HepG2 (cell line): ENCODE data around the gene RERE.

ENCODE experiments used
- ASH2L ChIP-seq: fragments of 300-600, 200-600 bp; sonication (generic); IDR thresholded peaks from 2 replicates; pipeline ENCODE4 v1.7.0; 2017; ENCODE audit warnings: low read depth, mild to moderate bottlenecking, moderate library complexity, mixed read lengths, low read length; ENCODE audit not compliant: insufficient read length
- FOSL1 ChIP-seq: sonication (generic); formaldehyde crosslinking; IDR thresholded peaks from 2 replicates; pipeline ENCODE4 v1.9.0; 2021; ENCODE audit warnings: missing genetic modification reagents, borderline replicate concordance
- KDM1A ChIP-seq: IDR thresholded peaks from 2 replicates; pipeline ENCODE4 v1.6.1; 2016; ENCODE audit warnings: missing compliant biosample characterization
- RFX5 ChIP-seq: IDR thresholded peaks from 2 replicates; pipeline ENCODE4 v1.6.1; 2011; ENCODE audit warnings: low read depth, low read length, improper control_type of control experiment
- U2AF1 ChIP-seq: fragments of 200-400 bp; formaldehyde crosslinking; optimal IDR thresholded peaks from 2 replicates; pipeline ENCODE3; 2017; ENCODE audit warnings: mild to moderate bottlenecking, low read depth, low read length
- ZNF10 ChIP-seq: sonication (generic); formaldehyde crosslinking; IDR thresholded peaks from 2 replicates; pipeline ENCODE4 v1.4.0; 2020; ENCODE audit warnings: mild to moderate bottlenecking, low read depth, missing genetic modification reagents, borderline replicate concordance
- ZNF441 ChIP-seq: sonication (generic); formaldehyde crosslinking; IDR thresholded peaks from 2 replicates; pipeline ENCODE4 v1.7.0; 2021; ENCODE audit warnings: missing genetic modification reagents, borderline replicate concordance
- TF ChIP-seq, protein P1 (sequence below), 2 experiments: IDR thresholded peaks; 2 replicates each; pipeline ENCODE4 v1.6.1; 2011 to 2012; ENCODE audit warnings: low read length in 2 of 2, borderline replicate concordance in 1 of 2, low read depth in 1 of 2, mild to moderate bottlenecking in 1 of 2, moderate library complexity in 1 of 2
- TF ChIP-seq, protein P2 (sequence below): sonication (generic); formaldehyde crosslinking; IDR thresholded peaks from 2 replicates; pipeline ENCODE4 v1.5.0; 2020; ENCODE audit warnings: mild to moderate bottlenecking, missing genetic modification reagents, moderate library complexity
- TF ChIP-seq, protein P3 (sequence below): sonication (generic); formaldehyde crosslinking; IDR thresholded peaks from 2 replicates; pipeline ENCODE4 v1.5.0; 2020; ENCODE audit warnings: mild to moderate bottlenecking, missing genetic modification reagents
- TF ChIP-seq, protein P4 (sequence below): sonication (generic); formaldehyde crosslinking; IDR thresholded peaks from 2 replicates; pipeline ENCODE4 v1.5.0; 2020; ENCODE audit warnings: missing genetic modification reagents

DNA sequence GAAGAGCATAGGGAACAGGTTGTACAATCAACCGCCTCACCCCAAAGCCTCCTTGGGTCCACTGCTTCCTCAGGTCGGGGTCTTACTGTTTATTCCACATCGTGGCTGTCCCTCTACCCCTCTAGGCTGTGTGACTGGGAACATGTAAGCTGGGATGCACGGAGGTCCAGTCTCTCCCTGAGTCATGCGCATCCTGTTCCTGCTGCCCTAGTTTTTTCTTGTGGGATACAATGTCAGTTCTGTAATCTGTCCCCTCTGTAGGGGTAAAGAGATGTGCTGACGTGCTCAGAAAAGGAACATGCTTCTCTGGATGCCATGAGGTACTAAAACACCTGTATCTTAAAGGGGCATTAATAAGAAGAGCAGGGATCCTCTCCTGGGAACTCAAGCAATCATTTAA is 433.4 kb downstream of the RERE start:
- no peak for TF ChIP-seq ZNF10 (CRISPR knock-in tag)
- TF ChIP-seq, protein P1, sequence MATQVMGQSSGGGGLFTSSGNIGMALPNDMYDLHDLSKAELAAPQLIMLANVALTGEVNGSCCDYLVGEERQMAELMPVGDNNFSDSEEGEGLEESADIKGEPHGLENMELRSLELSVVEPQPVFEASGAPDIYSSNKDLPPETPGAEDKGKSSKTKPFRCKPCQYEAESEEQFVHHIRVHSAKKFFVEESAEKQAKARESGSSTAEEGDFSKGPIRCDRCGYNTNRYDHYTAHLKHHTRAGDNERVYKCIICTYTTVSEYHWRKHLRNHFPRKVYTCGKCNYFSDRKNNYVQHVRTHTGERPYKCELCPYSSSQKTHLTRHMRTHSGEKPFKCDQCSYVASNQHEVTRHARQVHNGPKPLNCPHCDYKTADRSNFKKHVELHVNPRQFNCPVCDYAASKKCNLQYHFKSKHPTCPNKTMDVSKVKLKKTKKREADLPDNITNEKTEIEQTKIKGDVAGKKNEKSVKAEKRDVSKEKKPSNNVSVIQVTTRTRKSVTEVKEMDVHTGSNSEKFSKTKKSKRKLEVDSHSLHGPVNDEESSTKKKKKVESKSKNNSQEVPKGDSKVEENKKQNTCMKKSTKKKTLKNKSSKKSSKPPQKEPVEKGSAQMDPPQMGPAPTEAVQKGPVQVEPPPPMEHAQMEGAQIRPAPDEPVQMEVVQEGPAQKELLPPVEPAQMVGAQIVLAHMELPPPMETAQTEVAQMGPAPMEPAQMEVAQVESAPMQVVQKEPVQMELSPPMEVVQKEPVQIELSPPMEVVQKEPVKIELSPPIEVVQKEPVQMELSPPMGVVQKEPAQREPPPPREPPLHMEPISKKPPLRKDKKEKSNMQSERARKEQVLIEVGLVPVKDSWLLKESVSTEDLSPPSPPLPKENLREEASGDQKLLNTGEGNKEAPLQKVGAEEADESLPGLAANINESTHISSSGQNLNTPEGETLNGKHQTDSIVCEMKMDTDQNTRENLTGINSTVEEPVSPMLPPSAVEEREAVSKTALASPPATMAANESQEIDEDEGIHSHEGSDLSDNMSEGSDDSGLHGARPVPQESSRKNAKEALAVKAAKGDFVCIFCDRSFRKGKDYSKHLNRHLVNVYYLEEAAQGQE (IDR thresholded peaks at IDR 0.05; ENCODE audit: borderline replicate concordance in 1 of 2, low read depth in 1 of 2, low read length in 2 of 2): no peak
- TF ChIP-seq, protein P2, sequence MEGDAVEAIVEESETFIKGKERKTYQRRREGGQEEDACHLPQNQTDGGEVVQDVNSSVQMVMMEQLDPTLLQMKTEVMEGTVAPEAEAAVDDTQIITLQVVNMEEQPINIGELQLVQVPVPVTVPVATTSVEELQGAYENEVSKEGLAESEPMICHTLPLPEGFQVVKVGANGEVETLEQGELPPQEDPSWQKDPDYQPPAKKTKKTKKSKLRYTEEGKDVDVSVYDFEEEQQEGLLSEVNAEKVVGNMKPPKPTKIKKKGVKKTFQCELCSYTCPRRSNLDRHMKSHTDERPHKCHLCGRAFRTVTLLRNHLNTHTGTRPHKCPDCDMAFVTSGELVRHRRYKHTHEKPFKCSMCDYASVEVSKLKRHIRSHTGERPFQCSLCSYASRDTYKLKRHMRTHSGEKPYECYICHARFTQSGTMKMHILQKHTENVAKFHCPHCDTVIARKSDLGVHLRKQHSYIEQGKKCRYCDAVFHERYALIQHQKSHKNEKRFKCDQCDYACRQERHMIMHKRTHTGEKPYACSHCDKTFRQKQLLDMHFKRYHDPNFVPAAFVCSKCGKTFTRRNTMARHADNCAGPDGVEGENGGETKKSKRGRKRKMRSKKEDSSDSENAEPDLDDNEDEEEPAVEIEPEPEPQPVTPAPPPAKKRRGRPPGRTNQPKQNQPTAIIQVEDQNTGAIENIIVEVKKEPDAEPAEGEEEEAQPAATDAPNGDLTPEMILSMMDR (CRISPR knock-in tag): no peak
- TF ChIP-seq ZNF441 (CRISPR knock-in tag): no peak
- no peak for TF ChIP-seq RFX5
- TF ChIP-seq KDM1A: no peak
- no peak for TF ChIP-seq U2AF1
- TF ChIP-seq ASH2L: no peak
- no peak for TF ChIP-seq FOSL1 (CRISPR knock-in tag)
- TF ChIP-seq, protein P3, sequence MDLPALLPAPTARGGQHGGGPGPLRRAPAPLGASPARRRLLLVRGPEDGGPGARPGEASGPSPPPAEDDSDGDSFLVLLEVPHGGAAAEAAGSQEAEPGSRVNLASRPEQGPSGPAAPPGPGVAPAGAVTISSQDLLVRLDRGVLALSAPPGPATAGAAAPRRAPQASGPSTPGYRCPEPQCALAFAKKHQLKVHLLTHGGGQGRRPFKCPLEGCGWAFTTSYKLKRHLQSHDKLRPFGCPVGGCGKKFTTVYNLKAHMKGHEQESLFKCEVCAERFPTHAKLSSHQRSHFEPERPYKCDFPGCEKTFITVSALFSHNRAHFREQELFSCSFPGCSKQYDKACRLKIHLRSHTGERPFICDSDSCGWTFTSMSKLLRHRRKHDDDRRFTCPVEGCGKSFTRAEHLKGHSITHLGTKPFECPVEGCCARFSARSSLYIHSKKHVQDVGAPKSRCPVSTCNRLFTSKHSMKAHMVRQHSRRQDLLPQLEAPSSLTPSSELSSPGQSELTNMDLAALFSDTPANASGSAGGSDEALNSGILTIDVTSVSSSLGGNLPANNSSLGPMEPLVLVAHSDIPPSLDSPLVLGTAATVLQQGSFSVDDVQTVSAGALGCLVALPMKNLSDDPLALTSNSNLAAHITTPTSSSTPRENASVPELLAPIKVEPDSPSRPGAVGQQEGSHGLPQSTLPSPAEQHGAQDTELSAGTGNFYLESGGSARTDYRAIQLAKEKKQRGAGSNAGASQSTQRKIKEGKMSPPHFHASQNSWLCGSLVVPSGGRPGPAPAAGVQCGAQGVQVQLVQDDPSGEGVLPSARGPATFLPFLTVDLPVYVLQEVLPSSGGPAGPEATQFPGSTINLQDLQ (CRISPR knock-in tag): no peak
- TF ChIP-seq, protein P4, sequence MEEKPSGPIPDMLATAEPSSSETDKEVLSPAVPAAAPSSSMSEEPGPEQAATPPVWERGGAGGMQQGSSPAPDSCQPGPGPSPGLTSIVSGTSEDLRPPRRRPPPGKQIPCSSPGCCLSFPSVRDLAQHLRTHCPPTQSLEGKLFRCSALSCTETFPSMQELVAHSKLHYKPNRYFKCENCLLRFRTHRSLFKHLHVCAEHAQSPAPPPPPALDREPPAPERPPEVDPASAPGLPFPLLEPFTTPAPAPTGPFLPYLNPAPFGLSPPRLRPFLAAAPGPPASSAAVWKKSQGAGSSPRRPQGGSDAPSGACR (CRISPR knock-in tag): no peak
